Stimulated activated CD4-positive, alpha-beta T cell treated with anti-CD3 and anti-CD28 coated beads, TNF-alpha, amount 100 ng/mL, for 4 hours (primary cell): Measurements from ENCODE around the gene RAD17.

Source experiments
- DNase-seq, 3 experiments: peaks; one replicate each; pipeline ENCODE4 v3.0.0-alpha.2; 2020; ENCODE audit warnings: low read depth in 3 of 3

RAD17 gene

GRCh38 chr5:69462170-69462569 is 92.6 kb downstream of the RAD17 start:
- DNase-seq: no peak
